SK-MEL-5 (cell line): ENCODE data around the gene IL17REL. TPM values are rescaled to one million over a fixed set of nuclear protein-coding genes. Genes with fewer than 3 reads are reported as not detected.

Source experiments
- DNase-seq: peaks from one replicate; pipeline ENCODE4 v3.0.0-alpha.2; 2016; ENCODE audit warnings: low read depth, low spot score
- in situ Hi-C: cut with HindIII; loops from 2 replicates; pipeline ENCODE4 v1.10.0; 2016; ENCODE audit warnings: low sequenced_read_pairs, high pct_unique_total_duplicates, low pct_unique_long_range_greater_than_20kb
- total RNA-seq: library from RNA; depleted of rRNA; stranded (reverse); fragments of >200 nt; shearing (Covaris generic); gene quantifications from 2 replicates; pipeline ENCODE4 v1.2.3, GENCODE V29; 2014

Gene IL17REL
- total RNA-seq, 1 experiment from 2014 or later = not detected

GRCh38 chr22:50048061-50048765 is 35.6 kb upstream of the IL17REL start:
- no peak for DNase-seq
- in situ Hi-C loops = no loop called here

- no peak for DNase-seq
- in situ Hi-C loops = no loop called here
These were observed 34.8 kb upstream of the IL17REL start for GRCh38 chr22:50047346-50047745.

- DNase-seq = no peak
- in situ Hi-C loops = no loop called here
These were observed 34.1 kb upstream of the IL17REL start for GRCh38 chr22:50046481-50047245.

DNA sequence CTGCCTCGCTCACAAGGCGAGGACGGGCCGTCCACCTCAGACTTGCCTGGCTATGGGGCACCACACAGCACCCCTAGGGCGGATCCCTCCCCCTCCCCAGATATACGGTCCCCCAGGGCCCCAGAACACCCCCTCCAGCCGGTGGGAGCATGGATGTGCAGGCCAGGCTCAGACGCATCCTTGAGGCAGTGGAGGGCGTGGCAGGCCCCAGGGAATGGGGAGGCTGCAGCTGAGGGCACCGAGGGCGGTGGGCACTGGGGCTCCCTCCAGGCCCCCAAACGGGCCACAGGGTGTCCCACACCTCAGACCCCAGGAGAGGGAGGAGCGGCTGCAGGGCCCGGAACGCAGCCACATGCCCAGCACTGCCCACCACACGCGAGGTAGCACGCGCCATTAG is 33.5 kb upstream of the IL17REL start:
- in situ Hi-C loops = no loop called here
- no peak for DNase-seq

DNA sequence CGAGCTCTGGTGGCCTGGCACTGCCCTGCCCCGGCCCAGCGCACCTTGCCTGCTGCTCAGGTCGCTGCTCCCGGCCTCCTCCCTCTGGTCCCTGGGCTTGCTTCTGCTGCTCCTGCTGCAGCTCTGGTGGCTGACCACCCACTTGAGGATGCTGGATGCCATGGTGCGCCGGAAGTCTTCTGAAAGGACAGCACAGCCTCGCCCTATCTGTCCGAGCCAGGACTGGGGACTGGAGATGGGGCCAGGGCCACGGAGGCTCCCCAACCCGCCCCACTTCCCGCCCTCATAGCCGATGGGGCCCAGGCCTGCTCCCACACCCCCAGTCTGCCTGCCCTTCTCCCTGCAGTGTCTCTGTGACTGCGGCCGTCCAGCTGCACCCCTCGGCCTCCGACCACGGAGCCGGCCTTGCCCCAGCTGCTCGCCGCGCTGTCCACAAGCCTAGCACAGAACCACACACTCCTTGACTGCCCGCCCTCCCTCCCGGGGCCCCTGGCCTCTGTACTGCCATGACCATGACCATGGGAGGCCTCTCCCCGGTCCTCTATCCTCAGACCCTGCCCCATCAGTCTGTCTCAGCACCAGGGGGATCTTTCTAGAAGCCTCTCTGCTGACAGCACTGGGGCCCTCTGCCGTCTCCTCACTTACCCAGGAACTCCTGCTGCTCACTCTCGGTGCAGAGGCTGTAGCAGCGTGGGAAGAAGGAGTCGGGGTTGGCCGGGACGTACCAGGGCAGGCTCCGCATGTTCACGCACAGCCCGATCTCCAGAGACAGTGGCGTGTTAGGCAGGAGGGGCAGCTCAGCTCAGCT is 32.9 kb upstream of the IL17REL start:
- in situ Hi-C loops = no loop called here
- no peak for DNase-seq

DNA sequence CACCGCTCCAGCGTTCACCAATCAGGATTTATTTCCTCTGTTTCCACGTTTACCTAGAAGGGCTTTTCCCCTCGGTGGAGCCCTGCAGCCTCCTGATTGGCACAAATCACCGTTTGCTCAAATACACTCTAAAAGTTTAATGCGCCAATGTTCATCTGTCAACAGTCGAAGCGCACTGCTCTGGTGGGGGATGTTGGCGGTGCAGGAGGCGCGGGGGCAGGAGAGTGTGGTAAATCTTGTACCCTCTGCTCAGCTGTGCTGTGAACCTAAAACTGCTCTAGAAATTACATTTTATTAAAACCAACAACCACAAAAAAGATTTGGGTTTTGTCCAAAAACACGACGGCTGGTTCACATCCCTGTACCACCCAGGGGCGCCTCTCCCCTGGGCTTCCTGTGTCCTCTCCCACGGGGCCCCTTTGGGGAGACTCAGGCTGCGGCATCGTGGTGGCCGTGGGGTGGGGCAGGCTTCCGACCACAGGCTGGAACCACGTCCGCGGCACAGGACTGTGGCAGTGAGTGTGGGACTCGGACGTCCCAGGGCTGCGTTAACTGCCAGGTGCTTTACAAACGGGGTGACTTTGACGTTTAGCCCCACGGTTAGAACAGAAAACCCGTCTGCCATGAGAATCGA is 32.0 kb upstream of the IL17REL start:
- in situ Hi-C loops = no loop called here
- no peak for DNase-seq

- in situ Hi-C loops = no loop called here
- DNase-seq = no peak
These were observed 28.9 kb upstream of the IL17REL start for GRCh38 chr22:50041361-50042065.

DNA sequence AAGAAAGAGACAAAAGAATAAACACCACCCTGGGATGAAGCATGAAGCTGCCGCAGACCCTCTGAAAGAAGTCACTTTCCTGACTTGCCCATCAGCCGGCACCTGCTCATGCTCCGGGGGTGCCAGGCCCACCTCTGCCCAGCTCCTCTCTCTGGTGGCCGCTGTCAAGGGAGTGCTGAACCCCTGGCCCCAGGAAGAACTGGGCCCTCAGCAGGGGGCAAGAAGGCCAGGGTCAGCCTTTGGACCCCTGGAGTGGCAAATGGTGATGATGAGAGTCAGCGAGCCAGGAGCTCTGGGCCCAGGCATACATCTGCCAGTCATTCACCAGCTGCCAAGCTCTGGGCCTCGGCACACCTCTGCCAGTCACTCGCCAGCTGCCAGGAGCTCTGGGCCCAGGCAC is 28.2 kb upstream of the IL17REL start:
- in situ Hi-C loops = no loop called here

GRCh38 chr22:50039669-50040443 is 27.3 kb upstream of the IL17REL start:
- in situ Hi-C loops = no loop called here
- no peak for DNase-seq

More for the DNA sequence above, 28.2 kb upstream of the IL17REL start:
- no peak for DNase-seq

DNA sequence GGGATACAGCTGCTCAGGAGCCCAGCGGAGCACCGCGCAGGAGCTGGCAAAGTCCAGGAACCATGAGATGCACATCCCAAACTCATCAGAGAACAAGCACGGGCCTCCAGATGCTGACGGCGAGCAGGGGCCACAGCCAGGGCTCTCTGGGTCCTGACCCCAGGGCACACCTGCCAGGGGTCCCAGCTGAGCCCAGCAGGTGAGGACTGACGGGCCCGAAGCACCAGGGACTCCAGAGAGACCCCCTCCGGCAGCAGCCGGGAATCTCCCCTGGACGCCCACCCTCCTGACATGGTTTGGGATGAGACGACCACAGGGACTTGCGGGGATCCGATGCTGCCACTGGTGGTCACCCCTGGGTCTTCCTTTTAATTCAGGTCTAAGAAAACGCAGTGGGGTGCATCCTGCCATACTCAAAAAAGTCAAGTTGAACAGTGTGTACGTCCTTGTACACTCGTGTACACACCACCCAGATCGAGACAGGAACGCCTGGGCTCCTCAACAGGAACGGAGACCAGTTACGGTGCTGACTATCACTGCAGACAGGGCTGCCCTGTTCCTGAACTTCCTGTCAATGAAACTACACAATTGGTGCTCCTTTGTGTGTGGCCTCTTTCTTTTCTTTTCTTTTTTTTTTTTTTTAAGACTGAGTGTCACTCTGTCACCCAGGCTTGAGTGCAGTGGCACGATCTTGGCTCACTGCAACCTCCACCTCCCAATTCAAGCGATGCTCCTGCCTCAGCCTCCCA is 23.6 kb upstream of the IL17REL start:
- in situ Hi-C loops = no loop called here

GRCh38 chr22:50035131-50035881 is 22.7 kb upstream of the IL17REL start:
- DNase-seq = no peak
- in situ Hi-C loops = no loop called here

More for the DNA sequence above, 23.6 kb upstream of the IL17REL start:
- DNase-seq = no peak

DNA sequence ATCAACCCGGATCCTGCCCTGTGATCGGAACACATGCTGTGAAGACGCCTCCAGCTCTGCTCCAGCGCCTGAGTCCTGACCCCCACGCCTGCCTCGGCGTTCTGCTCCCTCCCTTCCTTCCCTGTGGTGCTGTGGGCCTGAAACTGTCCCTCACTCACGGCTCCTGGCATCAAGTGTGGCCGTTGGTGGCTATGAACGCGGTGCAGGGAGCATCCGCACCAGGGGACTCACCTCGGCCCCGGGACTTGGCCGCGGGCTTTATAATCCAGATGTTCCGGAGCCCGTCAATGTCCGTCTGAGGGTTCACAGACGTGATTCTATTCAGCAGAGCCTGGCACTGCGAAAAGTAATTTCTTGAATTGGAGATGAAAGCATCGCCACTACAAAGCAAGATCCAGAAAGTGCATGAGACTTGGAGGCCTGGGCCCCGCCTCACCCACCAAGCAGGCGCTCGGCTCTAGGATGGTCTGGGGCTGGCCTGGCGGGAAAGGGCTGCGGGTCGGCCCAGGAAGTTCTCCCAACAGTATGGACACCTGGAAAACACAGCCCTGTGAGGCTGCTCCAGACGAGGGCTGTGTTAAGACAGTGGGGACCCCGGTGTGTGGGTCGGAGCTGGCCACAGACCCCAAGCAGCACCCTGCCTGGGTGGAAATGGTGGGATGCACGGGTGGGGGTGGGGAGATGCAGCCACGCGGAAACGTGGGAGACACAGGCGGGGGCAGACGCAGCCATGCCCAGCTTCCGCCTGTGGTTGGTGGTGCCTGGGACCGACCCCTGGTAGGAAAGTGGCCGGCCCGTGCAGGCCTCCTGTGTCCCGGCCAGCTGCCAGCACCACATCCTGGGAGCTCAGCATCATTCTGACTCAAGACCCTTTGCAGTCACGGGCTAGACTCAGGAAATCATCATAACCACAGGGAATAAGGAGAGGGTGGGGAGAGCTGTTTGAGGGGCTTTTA is 21.8 kb upstream of the IL17REL start:
- in situ Hi-C loops = no loop called here
- no peak for DNase-seq

GRCh38 chr22:50032941-50033601 is 20.5 kb upstream of the IL17REL start:
- DNase-seq = no peak
- in situ Hi-C loops = no loop called here
